Limb (tissue), 2 donors: ENCODE data around the gene C4orf51.

ENCODE experiments used
- DNase-seq, 2 donors: peaks; one replicate each; pipeline ENCODE4 v3.0.0-alpha.2; 2016; ENCODE audit errors: extremely low spot score in 2 of 2

The C4orf51 gene

DNA sequence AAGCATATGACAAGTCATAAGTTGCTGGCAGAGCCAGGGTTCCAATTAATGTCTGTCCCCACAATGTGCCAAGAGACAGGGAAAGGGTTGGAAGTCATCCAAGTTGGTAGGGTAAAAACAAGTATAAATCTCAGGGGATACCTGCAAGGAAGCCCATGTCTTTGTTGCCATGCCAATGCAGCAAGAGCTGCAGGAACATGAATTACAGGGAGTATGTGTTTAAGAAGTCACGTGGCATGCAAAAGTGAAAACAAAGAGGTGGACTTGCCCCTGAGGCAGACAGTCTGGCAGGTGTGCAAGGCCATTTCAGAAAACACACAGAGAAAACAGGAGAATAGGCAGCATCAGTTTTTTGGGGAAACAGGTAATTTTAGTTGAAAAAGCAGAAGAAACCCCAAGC lies 29.4 kb downstream of the C4orf51 start:
- DNase-seq: no peak

DNA sequence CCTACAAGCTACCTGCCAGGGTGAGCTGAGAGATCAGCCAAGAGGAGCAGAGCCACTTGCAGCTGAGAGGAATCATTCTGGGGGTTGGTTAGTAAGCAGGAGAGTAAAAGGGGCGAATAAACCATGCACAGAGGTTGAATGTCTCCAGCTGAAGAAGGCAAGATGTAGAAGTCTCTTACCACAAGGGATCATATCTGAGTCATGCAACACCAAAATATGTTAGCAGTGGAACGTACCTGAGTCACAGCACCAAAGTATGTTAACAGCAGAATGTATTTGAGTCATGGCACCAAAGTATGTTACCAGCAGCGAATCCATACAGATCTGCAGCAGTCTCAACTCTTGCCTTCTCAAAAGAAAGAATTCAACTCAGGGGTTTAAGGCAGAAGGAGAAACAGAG lies 29.9 kb downstream of the C4orf51 start:
- no peak for DNase-seq

DNA sequence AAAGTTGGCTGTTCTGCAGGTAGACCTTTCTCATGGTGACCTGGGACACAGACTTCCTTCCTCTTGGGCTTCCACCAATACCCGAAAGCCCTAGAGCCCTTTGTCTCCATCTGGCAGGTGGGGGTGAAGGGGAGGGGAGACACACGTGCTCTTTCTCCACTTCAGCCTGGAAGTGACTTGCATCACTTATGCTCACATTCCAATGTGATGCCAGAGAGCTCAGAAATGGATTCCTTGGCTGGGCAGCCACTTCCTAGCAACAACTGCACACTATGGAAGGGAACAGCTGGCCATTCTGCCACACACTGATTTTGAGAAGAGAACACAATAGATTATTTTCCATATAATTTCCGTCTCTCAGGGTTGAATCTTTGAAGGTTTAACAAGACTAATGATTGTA lies 36.3 kb downstream of the C4orf51 start:
- peak; percentile 50 to 72 for DNase-seq

DNA sequence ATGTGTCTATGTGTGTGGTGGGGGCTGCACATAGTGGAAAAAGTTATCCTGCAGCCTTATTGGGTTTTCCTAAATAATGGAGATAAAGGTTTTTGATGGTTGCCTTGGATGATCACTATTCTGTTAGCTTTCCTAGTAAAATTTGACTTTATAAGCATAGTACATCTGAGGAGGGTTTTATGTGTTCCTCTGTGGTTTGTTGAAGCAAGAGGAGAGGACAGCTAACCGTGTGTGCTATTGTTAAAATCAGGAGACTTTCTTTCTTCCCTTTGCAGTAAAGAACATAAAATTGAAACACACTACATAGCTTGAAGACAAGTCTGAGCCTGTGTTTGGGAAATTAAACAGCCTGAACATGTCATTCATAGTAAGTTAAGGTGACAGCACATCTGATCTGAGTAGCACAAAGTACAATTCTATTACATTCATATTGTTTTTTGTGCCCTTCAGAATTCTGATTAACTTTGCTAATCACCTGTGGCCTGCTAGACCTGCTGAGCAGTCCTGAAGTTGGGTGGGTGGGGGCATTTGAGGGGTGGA lies 36.8 kb downstream of the C4orf51 start:
- no peak for DNase-seq

DNA sequence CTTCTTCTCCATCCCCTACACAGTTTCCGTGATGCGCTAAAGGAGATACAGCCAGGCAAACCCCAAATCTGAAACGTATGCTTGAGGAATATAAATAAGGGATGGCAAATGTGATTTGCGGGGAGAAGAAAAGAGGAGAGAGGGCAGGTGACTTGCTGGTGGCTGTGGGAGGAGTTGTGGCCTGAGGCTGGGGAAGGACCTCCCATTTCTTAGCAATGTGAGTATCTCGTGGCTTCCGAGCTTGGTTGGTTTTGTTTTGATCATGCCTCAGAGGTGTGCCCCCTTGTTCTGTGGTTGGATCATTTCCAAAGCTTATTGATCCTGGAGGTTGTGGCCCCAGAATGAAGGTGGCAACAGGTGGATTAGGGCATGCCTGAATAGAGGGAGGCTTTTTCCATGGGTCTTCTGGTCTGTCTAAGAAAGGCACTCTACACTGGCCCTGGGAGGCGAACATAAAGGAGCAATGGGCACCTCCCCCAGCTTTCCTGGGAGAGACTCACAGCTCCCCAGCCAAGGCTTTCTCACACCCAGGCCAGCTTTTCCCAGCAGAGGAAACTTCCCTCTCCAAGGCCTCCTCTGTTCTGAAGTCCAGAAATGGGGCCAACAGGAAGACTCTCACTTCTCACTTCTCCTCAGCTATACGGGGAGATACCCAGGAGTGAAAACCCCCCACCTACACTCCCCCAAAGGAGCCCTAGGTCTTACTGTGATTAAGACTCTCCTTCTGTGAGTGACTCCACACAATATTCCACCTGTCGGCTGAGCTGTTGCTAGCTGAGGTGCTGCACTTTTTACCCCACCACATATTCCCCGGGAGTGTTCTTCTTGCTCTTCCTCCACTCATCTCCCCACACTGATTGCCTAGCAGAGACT lies 40.0 kb downstream of the C4orf51 start:
- no peak for DNase-seq

DNA sequence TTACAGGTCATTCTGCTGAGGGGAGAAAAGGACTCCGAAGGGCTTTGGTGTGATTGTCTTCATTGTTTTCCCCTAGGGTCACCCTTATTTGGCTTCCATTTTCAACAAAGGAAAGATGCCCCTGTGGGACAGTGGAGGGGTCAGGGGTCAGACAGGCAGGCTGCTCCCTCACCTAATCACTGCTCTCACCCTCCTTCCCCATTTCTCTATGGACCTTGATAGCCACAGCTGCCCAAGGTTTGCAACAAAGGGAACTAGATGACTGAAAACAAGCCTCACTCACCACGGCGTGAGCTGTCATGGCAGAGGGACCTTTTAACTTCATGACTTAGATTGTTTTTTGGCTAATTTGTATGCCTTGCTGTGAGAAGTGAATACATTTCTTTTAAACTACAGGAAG lies 40.7 kb downstream of the C4orf51 start:
- DNase-seq: no peak

DNA sequence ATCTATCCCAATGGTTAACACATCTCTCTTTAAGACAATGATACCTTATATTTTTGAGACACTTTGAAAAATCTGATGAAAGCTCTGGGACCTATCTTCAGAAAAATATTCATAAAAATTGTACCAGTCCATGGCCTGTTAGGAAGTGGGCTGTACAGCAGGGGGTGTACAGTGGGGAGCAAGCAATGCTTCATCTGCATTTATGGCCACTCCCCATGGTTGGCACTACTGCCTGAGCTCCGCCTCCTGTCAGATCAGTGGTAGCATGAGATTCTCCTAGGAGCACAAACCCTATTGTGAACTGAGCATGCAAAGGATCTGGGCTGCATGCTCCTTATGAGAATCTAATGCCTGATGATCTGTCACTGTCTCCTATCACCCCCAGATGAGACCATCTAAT lies 42.6 kb downstream of the C4orf51 start:
- no peak for DNase-seq

DNA sequence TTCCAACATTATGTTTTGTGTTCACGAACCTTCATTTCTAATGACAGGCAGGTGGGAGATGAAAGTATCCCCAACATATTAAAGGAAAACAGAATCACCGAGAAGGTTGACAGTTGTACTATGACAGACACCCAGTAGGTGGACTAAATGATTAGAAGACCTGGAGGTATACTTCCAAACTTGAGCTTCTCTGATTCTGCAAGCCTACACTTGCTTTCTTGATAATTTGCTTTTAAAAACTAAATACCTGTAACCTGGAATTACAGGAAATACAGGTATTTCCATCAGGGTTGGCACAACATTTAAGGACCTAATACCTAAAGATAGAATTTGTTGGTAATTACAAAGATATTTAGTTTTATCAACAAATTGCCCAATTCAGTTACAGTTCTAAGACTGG lies 43.4 kb downstream of the C4orf51 start:
- DNase-seq: no peak

DNA sequence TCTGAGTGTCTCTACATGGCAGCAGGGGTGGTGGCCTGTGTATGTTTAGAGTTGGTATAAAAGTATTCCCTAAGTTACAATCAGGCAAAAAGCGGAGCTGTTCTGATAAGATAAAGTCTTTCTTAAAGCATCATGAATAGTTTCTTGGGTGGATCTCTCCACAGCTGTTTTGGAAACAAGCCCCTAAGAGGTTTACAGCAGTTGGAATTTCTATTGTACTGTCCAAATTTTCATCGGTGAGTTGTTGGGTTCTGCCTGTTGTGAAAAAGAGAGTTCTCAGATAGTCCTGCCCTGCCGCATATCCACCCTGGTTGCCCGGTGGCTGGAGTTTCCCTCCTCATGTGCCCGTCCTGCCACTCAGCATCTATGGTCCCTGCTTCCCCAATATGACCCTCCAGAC lies 50.1 kb downstream of the C4orf51 start:
- peak in 1 of 2 donors; percentile 34 for DNase-seq

DNA sequence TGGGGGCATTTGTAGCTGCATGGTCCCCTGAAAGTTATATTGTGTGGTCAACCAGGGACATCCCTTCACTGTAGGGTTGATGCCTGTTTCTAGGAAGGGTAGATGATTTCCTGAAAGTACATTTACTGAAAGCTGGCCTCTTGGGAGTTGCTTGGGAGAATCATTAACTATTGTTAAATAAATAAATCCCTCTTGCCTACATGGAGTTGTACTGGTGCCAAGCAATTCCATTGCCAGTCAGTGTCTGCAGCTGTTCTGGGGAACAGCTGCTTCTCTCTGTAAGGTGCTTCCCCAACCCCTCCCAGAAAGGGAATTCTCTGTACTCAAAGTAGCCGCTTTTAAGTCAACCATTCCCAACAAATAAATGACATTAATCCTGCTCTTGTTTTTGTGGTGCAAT lies 51.1 kb downstream of the C4orf51 start:
- peak in 1 of 2 donors; percentile 68 for DNase-seq

DNA sequence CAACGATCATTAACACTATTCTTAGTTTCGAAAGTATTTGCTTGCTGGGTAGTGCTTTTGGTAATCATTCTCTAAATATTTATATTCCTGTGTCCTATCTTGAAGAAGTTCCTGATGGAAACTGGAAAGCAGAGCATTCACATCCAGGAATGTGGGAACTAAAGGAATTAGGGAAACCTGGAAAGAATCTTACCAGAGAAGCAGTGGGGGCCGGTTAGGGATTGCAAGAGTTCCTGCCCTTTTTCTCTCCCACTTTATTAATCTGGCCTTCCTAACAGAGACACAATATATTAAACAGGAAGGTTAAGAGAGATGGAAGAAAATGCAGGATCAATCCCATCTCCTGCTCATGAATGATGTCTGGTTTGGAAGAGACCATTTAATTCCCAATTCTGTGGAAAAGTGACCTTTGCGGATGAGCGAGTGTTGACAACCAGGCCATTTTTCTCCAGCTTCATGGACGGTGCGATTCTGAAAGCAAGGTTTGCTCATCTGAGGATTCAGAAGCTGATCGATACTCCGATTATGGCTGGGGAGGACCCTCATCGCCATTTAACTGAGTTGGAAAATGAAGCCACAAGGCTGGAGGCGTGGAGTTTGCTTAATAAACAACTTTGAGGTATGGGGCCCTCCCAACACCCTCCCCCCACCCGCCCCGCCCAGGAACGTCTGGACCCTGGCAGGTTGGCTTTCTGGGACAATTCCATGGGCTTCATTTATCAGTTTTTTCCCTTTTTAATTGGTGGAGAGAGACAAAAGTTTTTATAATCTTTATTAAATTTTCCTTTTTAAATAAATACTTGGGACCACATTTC lies 52.3 kb downstream of the C4orf51 start:
- DNase-seq: peak in 1 of 2 donors; percentile 47

DNA sequence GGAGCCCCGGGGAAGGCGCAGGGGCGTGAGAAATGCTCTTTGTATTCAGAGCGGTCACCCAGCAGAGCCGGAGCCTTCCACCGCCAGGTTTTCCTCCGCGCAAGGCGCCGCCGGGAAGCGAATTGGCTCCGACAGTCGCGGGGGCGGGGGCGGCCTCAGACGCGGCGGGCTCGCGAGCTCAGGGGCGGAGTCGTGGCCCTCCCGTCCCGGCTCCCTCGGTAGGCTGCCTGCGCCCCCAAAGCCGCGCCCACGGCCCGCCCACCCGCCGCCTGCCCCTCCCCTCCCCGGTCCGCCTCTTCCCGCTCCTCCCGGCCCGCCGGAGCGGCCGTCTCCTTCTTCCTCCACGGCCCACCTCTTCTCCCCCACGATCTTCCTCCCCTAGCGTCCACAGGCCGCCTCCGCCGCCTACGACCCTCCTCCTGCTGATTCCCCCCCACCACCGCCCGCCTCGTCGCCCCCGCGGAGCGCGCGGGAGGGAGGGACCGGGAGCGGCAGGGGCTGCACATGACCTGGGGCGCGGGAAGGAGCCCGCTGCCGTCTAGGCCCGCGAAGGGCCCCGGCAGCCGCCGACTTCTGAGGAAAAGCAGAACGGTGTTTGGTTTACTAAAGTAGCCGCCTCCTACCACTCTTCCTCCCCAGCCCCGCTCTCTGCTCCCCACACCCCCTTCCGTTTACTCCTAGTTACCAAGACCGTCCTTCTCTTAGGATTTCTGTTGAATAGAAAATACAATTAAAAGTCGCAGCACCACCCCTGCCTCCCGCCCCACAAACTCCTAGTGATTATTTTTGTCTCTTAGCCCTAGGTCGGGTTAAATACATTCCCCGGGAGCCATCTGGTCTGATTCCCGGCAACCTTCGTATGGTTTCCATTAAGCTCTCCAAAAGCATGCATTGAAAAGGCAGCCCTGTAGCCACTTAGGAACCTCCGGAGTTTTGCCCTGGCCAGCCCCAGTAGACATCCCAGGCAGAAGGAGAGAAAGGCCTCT lies 53.2 kb downstream of the C4orf51 start:
- peak; percentile 97 to 98 for DNase-seq

DNA sequence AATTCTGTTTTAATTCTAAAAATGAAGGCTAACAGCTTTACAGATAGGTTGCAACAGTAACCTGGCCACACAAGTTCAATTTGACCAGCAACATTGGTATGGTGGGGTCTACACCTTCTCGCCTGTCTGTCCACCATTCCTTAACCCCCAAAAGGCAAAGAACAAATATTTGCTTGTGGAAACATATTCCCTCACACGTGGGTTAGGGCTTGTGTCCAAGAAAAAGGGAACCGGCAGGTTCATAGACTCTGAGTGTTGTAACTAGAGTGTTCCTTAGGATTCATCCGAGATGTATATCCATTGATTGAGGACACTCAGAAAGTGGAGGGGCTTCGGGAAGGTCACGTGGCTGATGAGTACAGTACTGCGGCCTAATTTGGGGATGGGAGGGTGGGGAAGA lies 54.1 kb downstream of the C4orf51 start:
- no peak for DNase-seq

DNA sequence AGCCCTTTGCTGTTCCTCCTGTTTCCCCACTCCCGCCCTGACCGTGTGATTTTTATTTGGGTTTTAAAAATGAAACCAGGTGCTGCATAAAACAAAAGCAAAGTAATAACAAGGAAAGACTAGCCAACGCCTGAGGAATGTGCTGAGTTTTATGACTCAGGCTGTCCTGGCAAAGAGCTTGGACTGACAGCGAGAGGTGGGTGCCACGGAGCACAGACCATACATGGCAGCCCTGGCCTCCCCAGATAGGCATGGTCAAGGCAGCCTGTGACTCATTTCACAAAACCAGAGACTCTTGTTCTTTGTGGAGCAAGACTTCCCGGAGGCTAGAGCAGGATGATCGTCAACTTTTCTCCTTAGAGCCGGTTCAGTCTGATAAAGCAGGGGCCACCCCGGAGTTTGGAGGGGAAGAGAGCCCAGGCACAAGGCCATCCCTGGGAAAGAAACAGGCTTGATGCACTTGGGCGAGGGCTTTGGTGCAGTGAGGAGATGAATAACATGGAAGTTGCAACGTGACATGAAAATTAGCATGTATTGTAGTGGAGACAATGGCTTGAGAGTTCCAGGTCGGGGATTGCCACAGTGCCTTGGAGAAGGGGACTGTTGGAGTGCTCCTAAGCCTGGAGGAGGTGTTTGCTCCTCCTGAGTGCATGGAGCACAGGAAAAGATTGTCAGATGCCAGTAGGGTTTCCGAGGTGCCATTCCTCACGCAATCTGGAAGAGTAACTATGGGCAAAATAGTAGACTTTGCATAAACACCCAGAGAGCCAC lies 54.8 kb downstream of the C4orf51 start:
- peak in 1 of 2 donors; percentile 50 for DNase-seq

DNA sequence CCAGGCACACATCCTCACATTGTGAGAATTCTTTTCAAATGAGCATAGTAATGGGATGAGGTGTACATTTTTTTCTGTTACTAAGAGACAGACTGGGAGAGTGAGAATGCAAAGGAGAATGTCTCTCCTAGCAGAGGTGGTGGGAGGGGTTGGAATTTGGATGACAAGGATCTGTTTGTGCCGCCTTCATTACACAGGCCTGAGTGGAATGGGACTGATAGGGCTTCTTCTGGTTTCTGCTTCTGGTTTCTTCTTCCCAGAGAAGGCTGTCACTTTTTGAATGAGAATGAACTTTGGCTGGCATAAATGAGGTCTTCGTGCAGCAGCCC lies 55.4 kb downstream of the C4orf51 start:
- no peak for DNase-seq

DNA sequence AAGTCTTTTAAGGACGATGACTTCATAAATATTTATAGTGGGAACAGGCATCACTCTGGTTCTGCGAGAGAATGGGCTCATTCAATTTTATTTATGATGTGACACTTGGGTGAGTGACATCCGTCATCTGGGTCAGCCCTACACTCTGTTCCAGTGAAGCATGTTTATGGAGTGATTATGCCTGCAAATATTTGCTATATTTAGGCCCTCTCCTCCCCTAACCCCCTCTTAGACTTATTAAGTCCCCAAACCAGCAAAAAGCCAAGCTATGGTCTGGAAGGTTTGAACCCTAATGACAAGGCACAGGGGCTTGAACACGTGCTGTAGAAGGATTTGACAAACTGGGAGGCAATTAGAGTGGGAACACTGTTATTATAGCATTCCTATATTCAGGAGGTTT lies 55.9 kb downstream of the C4orf51 start:
- DNase-seq: no peak

DNA sequence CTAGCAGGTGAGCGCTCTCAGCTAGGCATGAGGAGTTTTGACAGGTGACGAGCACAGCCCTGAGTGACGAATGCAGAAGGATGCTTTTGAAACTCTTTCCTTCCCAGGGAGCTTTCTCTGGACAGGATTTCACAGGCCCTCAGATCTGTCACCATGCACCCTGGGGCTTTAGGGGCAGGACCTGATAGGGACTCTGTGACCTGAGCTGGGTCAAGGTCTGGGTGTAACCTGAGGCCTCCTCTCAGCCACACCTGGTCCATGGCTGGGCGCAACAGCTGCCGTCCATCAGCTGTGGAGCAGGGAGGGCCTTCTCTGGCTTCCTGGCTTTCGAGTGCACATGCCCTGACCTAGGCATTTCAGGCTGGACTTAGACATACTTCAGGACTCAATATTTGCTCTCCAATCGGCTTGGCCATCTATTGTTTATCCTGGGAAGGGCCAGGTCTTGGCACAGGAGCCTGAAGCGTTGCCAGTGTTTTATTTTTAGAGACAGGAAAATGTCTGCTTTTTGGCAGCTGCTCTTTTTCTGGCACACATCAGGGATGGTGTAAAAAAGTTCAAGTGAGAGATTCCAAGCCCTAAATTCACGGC lies 56.4 kb downstream of the C4orf51 start:
- DNase-seq: peak in 1 of 2 donors; percentile 34

DNA sequence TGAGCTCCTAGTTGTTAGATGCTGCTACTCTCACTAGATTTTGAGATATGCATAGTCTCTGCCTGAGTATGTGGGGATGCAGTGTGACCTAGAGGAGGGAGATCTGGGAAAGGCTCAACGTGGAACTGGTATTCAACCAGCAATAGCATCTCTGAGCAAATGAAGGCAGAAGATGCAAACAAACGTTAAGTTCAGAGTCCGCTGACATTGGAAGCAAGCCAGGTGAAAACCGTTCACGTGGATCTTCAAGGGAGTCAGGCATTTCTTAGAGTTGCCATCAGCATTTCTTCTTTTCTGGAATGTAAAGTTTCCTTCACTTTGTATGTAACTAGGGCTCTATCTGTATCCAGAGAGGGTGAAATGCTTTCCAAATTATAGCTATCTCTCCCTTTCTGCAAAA lies 59.9 kb downstream of the C4orf51 start:
- DNase-seq: no peak

DNA sequence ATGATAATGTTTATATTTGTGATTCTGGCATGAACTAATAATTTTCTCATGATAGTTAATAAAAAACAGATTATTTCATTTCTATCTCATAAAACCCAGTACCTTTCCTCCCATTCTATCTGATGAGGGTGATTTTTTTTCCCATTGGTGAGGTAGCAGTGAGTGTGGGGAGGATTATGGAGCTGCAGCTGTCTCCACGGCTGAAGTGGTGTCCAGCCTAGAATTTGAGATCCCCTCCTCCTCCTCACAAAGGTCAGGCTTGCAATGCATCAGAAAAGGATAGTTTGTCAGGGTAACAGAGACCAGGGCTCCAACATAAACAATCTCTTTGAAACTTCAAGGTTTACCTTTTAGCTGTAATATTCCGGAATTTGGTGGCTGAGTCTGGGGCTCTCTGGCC lies 60.9 kb downstream of the C4orf51 start:
- no peak for DNase-seq

DNA sequence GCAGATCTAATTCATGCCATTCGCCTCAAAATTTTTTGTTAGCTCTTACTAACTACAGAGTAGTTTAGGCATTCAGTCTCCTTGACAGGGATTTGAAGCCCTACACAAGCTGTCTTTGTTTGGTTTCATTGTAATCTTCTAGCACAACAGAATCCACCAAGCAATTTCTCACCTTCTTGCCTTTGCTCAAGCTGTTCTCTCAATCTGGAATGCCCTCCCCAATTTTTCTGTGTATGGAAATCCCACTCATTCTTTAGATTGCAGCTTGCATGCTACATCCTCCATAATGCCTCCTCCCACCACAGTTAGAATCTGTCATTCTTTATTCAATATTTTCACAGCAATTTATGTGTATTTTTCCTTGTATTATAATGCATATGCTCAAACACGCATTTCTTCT lies 63.7 kb downstream of the C4orf51 start:
- DNase-seq: no peak
